ENCODE measurements around the gene CIAO1. TPM values are rescaled to one million over a fixed set of nuclear protein-coding genes. Genes with fewer than 3 reads are reported as not detected.

The CIAO1 gene
- total RNA-seq, 3 donors from 2014 or later, result 57.5 to 67.1 (median 60.6) TPM

- H3K9me3 ChIP-seq, result no peaks in the 10 kb centered on the region
- no peak overlapping the region for H3K4me3 ChIP-seq
- TF ChIP-seq, protein P1, sequence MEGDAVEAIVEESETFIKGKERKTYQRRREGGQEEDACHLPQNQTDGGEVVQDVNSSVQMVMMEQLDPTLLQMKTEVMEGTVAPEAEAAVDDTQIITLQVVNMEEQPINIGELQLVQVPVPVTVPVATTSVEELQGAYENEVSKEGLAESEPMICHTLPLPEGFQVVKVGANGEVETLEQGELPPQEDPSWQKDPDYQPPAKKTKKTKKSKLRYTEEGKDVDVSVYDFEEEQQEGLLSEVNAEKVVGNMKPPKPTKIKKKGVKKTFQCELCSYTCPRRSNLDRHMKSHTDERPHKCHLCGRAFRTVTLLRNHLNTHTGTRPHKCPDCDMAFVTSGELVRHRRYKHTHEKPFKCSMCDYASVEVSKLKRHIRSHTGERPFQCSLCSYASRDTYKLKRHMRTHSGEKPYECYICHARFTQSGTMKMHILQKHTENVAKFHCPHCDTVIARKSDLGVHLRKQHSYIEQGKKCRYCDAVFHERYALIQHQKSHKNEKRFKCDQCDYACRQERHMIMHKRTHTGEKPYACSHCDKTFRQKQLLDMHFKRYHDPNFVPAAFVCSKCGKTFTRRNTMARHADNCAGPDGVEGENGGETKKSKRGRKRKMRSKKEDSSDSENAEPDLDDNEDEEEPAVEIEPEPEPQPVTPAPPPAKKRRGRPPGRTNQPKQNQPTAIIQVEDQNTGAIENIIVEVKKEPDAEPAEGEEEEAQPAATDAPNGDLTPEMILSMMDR (IDR thresholded peaks at IDR 0.05), result no peak
- ATAC-seq (no peak), DNase-seq (no peak)
- H3K4me1 ChIP-seq (ENCODE audit: low read depth), result peaks cover 13% of the 10 kb centered on the region
- H3K36me3 ChIP-seq (ENCODE audit: low read depth), result peaks cover 25% of the 10 kb centered on the region
- intact Hi-C loops (cut with DNase I, micrococcal nuclease), result no loop called here
Measured at GRCh38 chr2:96301865-96302264, 35.8 kb downstream of the CIAO1 start.

- ATAC-seq (no peak), DNase-seq (no peak)
- Histone ChIP-seq H3K4me3 (peak overlapping the region; percentile 33), H3K4me1 (ENCODE audit: low read depth) (peaks cover 13% of the 10 kb centered on the region), H3K36me3 (ENCODE audit: low read depth) (peaks cover 12% of the 10 kb centered on the region), H3K9me3 (no peaks in the 10 kb centered on the region)
- intact Hi-C loops (cut with DNase I, micrococcal nuclease), result no loop called here
- TF ChIP-seq, protein P1 (IDR thresholded peaks at IDR 0.05), result no peak
Measured at GRCh38 chr2:96304606-96305005, 38.6 kb downstream of the CIAO1 start.

GRCh38 chr2:96305091-96305978 is 39.3 kb downstream of the CIAO1 start, which contains the start of gene SNRNP200:
TSS of gene SNRNP200 (minus strand) at chr2:96305546. CDS start at chr2:96305437, 109 bp downstream.
- peaks cover 6% of the 10 kb centered on the region for H3K36me3 ChIP-seq (ENCODE audit: low read depth)
- H3K4me3 ChIP-seq, result peak within 1 kb of the TSS; percentile 33
- ATAC-seq (peak; percentile 100), DNase-seq (peak; percentile 93 to 94 (median 94))
- TF ChIP-seq, protein P1 (IDR thresholded peaks at IDR 0.05), result no peak
- H3K9me3 ChIP-seq, result no peaks in the 10 kb centered on the region
- intact Hi-C loops (cut with DNase I, micrococcal nuclease), result no loop called here
- peaks cover 13% of the 10 kb centered on the region for H3K4me1 ChIP-seq (ENCODE audit: low read depth)

DNA sequence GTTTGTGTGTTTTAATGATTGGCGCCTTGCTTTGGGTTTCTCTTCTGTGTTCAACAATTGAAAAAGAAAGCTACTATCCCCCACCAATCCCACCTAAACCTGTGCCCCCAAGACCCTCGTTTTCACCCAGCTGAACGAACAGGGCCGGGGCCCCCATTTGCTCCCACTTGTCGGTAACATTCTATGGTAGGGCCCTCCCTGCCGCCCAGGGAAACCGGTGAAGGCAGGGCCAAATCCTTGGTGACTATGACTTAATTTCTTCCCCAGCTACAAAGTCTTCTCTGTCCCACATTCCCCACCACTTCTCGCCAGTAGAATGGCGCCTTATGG is 39.9 kb downstream of the CIAO1 start:
- intact Hi-C loops (cut with DNase I, micrococcal nuclease), result no loop called here
- H3K9me3 ChIP-seq, result no peaks in the 10 kb centered on the region
- H3K4me1 ChIP-seq (ENCODE audit: low read depth), result peaks cover 13% of the 10 kb centered on the region
- ATAC-seq (no peak), DNase-seq (peak in 1 of 3 donors; percentile 40)
- H3K4me3 ChIP-seq, result peak overlapping the region; percentile 33
- TF ChIP-seq, protein P1 (IDR thresholded peaks at IDR 0.05), result no peak
- H3K36me3 ChIP-seq (ENCODE audit: low read depth), result peaks cover 6% of the 10 kb centered on the region

DNA sequence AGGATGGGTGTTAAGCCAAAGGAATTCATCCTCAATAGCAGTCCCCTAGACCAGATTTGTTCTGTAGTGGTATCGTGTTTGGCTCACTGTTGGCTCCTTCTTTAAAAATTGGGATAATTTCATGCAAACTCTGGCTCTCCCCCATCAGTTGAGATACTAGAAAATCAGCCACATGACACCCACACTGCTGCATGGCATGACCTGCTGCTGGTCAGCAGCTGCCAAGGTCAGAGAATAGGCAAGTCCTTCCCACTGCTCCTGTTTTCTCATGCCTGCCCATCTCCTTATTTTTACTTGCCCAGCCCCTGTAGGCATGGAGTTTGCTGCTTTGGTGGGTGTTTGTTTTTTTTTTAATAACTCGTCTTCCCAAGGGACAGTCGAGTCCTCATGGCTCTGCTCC is 40.3 kb downstream of the CIAO1 start:
- DNase-seq, result no peak
- no peak for ATAC-seq
- intact Hi-C loops (cut with DNase I, micrococcal nuclease), result no loop called here
- TF ChIP-seq, protein P1 (IDR thresholded peaks at IDR 0.05), result no peak
- Histone ChIP-seq H3K4me3 (no peak overlapping the region), H3K9me3 (no peaks in the 10 kb centered on the region), H3K36me3 (ENCODE audit: low read depth) (peaks cover 6% of the 10 kb centered on the region), H3K4me1 (ENCODE audit: low read depth) (peaks cover 13% of the 10 kb centered on the region)
